MG63 (cell line): ENCODE measurements around the gene DAAM2. TPM values are rescaled to one million over a fixed set of nuclear protein-coding genes. Genes with fewer than 3 reads are reported as not detected.
A peak's percentile ranks its signal among the peaks of the same experiment; 100 is the strongest.

Experiments
- DNase-seq: peaks from one replicate; pipeline ENCODE4 v3.0.0-alpha.2; 2020
- H3K27me3 ChIP-seq: fragments of 250-450 bp; sonication (Bioruptor Pico); 2 replicates; pipeline ENCODE4 v1.5.1; 2020; ENCODE audit warnings: mild to moderate bottlenecking, moderate library complexity
- H3K36me3 ChIP-seq: fragments of 250-450 bp; sonication (Bioruptor Pico); 2 replicates; pipeline ENCODE4 v1.5.1; 2020; ENCODE audit warnings: mild to moderate bottlenecking, moderate library complexity
- H3K4me3 ChIP-seq: fragments of 250-450 bp; sonication (Bioruptor Pico); 2 replicates; pipeline ENCODE4 v1.5.1; 2020; ENCODE audit warnings: mild to moderate bottlenecking, moderate library complexity
- H3K9me3 ChIP-seq: fragments of 250-450 bp; sonication (Bioruptor Pico); 2 replicates; pipeline ENCODE4 v1.5.1; 2020; ENCODE audit warnings: mild to moderate bottlenecking, moderate library complexity
- total RNA-seq: library from RNA; depleted of rRNA; stranded (reverse); fragments of >200 nt; shearing (Covaris generic); gene quantifications from 2 replicates; pipeline ENCODE4 v1.2.3, GENCODE V29; 2014; ENCODE audit warnings: low replicate concordance

DAAM2 gene
- total RNA-seq, 1 experiment from 2014 or later, result not detected

- no peak for DNase-seq
- H3K36me3 ChIP-seq, result no peaks in the 10 kb centered on the region
- H3K4me3 ChIP-seq, result no peak overlapping the region
- no peaks in the 10 kb centered on the region for H3K9me3 ChIP-seq
- H3K27me3 ChIP-seq, result no peaks in the 10 kb centered on the region
These were observed 128.0 kb downstream of the DAAM2 start for GRCh38 chr6:39920157-39920556.

DNA sequence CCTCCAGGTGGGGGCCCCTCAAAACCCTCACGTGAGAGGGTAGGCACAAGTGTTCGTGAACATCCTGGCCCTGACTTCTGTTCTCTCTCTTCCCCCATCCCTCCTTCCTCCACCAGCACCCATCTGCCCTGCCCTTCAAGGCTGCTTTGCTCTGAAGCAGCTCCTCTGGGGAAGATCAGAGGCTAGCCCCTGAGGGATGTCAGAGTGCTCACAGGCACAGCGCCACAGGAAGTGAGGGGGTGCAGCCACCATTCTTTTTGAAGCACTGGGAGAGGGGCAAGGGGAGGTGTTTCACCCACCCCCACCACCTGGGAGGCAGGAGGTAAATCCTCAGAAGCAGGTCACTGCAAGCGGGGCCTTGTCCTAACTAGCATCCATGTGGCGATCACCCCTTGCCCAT lies 130.6 kb downstream of the DAAM2 start:
- H3K9me3 ChIP-seq, result no peaks in the 10 kb centered on the region
- DNase-seq, result no peak
- no peaks in the 10 kb centered on the region for H3K27me3 ChIP-seq
- H3K36me3 ChIP-seq, result no peaks in the 10 kb centered on the region
- no peak overlapping the region for H3K4me3 ChIP-seq

- no peak for DNase-seq
- H3K9me3 ChIP-seq, result no peaks in the 10 kb centered on the region
- no peaks in the 10 kb centered on the region for H3K36me3 ChIP-seq
- no peaks in the 10 kb centered on the region for H3K27me3 ChIP-seq
- no peak overlapping the region for H3K4me3 ChIP-seq
These were observed 131.2 kb downstream of the DAAM2 start for GRCh38 chr6:39923394-39923793.

DNA sequence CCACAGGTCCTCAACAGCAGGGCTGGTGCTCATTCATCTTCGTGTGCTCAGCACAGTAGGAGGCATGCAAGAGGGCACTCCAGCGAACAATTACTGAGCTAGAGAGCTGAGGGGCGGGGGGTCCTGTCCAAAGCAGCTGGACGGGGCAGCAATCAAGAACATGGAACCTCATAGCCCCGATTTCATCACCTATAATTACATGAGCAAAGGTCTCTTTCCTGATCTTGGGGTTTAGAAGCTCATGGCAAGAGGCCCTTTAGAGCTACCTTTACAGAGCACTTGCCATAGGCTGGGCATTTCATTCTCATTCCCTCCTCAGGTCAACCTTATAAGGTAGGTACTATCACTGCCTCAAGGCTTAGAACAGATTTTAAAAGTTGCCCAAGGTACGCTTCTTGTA lies 131.7 kb downstream of the DAAM2 start:
- Histone ChIP-seq H3K9me3 (no peaks in the 10 kb centered on the region), H3K4me3 (no peak overlapping the region), H3K36me3 (no peaks in the 10 kb centered on the region), H3K27me3 (no peaks in the 10 kb centered on the region)
- no peak for DNase-seq

- DNase-seq, result no peak
- H3K9me3 ChIP-seq, result no peaks in the 10 kb centered on the region
- H3K27me3 ChIP-seq, result no peaks in the 10 kb centered on the region
- no peak overlapping the region for H3K4me3 ChIP-seq
- no peaks in the 10 kb centered on the region for H3K36me3 ChIP-seq
These were observed 132.1 kb downstream of the DAAM2 start for GRCh38 chr6:39924283-39924682.

DNA sequence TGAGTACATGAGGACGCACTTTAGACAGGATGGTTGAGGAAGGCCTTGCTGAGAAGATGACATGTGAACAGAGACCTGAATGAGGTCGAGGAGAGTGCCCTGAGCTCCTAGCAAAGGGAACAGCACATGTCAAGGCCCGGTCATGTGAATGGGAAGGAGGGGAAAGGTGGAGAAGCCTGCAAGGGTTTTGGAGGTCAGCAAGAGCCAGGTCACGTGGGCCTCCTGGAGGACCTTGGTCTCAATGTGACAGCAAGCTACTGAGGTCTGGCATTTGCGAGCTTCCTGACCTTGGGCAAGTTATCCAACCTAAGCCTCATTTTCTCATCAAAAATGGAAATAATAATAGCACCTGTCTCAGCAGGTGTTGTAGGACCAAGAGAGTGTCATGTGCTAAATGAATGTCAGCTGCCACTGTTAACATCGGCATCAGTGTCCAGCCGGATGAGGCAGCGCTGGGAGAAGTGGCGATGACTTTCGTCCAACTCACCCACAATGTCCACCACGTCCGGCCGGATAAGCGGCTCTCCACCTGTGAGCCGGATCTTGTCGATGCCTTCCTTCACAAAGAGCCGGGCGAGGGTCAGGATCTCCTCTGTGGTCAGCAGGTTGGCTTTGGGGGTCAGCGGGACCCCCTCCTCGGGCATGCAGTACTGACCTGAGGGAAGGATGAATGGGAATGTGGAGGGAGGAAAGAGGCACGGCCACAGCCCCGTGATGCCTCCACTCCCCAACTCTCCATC lies 133.2 kb downstream of the DAAM2 start:
- Histone ChIP-seq H3K4me3 (no peak overlapping the region), H3K36me3 (no peaks in the 10 kb centered on the region), H3K9me3 (no peaks in the 10 kb centered on the region), H3K27me3 (no peaks in the 10 kb centered on the region)
- no peak for DNase-seq

DNA sequence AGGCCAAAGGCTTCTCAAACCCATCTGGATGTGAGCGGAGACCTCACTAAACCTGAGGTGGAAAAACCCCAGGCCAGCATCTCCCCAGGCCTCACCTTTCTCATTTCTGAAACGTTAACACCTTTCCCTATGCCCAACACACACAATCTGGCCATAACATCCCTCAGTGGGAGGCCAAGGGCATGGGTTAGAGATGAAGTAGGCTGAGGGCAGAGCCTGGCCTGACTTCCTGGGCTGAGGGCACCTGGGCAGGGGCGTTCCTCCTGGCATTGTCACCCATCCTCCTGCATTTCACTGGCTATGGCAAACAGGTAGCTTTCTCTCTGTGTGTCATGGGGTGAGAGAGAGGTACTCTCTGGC lies 133.7 kb downstream of the DAAM2 start:
- Histone ChIP-seq H3K27me3 (no peaks in the 10 kb centered on the region), H3K9me3 (no peaks in the 10 kb centered on the region), H3K36me3 (no peaks in the 10 kb centered on the region), H3K4me3 (no peak overlapping the region)
- no peak for DNase-seq

- H3K4me3 ChIP-seq, result no peak overlapping the region
- H3K9me3 ChIP-seq, result no peaks in the 10 kb centered on the region
- DNase-seq, result no peak
- no peaks in the 10 kb centered on the region for H3K27me3 ChIP-seq
- H3K36me3 ChIP-seq, result no peaks in the 10 kb centered on the region
These were observed 134.5 kb downstream of the DAAM2 start for GRCh38 chr6:39926668-39927067.

- Histone ChIP-seq H3K27me3 (no peaks in the 10 kb centered on the region), H3K36me3 (no peaks in the 10 kb centered on the region), H3K9me3 (no peaks in the 10 kb centered on the region), H3K4me3 (no peak overlapping the region)
- DNase-seq, result peak; percentile 28
These were observed 135.0 kb downstream of the DAAM2 start for GRCh38 chr6:39927159-39927558.

- Histone ChIP-seq H3K9me3 (no peaks in the 10 kb centered on the region), H3K27me3 (no peaks in the 10 kb centered on the region), H3K36me3 (no peaks in the 10 kb centered on the region), H3K4me3 (no peak overlapping the region)
- no peak for DNase-seq
These were observed 137.0 kb downstream of the DAAM2 start for GRCh38 chr6:39929039-39929732.

- H3K9me3 ChIP-seq, result no peaks in the 10 kb centered on the region
- no peaks in the 10 kb centered on the region for H3K27me3 ChIP-seq
- H3K4me3 ChIP-seq, result no peak overlapping the region
- no peak for DNase-seq
- no peaks in the 10 kb centered on the region for H3K36me3 ChIP-seq
These were observed 137.7 kb downstream of the DAAM2 start for GRCh38 chr6:39929733-39930461.

GRCh38 chr6:39930540-39930939 lies 138.4 kb downstream of the DAAM2 start:
- no peaks in the 10 kb centered on the region for H3K27me3 ChIP-seq
- no peak overlapping the region for H3K4me3 ChIP-seq
- H3K36me3 ChIP-seq, result no peaks in the 10 kb centered on the region
- no peaks in the 10 kb centered on the region for H3K9me3 ChIP-seq
- DNase-seq, result no peak

- DNase-seq, result no peak
- Histone ChIP-seq H3K9me3 (no peaks in the 10 kb centered on the region), H3K36me3 (no peaks in the 10 kb centered on the region), H3K27me3 (no peaks in the 10 kb centered on the region), H3K4me3 (no peak overlapping the region)
These were observed 139.4 kb downstream of the DAAM2 start for GRCh38 chr6:39931607-39932006.

DNA sequence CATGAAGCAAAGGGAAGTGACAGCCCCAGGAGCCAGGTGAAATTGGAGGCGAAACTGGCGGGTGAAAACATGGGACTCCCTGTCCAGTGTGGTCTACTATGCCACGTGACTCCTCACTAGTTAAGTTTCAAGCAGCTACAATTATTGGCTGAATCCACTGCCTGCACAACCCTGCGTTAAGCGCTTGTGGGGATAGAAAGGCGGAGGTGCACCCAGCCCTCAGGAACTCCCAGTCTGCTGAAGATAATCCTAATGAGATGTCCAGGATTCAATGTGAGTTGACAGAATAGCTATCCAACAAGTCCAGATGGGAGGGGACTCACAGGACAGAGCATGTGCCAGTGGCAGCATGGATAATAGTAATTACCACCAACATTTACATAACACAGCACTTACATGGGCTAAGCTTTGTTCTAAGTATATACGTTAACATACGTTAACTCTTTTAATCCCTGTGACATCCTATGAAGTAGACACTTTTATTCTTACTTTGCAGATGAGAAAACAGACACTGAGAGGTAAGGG lies 140.3 kb downstream of the DAAM2 start:
- H3K4me3 ChIP-seq, result no peak overlapping the region
- no peaks in the 10 kb centered on the region for H3K9me3 ChIP-seq
- no peak for DNase-seq
- no peaks in the 10 kb centered on the region for H3K27me3 ChIP-seq
- no peaks in the 10 kb centered on the region for H3K36me3 ChIP-seq

DNA sequence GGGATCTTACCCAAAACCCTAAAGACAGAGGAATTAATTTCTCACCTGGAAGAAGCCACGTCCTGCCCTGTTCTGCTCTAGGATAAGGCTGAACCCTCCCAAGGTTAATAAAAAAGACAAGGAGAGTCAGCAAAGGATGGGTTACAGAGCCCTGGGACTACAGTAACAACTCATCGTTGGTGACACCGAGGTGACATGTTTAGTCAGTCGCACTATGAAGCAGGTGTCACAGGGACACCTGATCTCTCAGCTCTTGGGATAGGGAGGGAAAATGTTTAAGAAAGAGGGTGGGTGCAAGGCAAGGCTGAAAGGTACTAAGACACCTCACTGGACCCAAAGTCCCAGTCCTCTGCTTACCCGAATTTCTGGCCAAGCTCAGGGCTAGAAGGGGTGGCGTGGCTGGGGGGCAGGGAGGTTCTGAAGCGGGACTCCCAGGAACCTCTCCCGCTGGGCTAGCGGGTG lies 141.5 kb downstream of the DAAM2 start:
- Histone ChIP-seq H3K27me3 (no peaks in the 10 kb centered on the region), H3K36me3 (no peaks in the 10 kb centered on the region), H3K9me3 (no peaks in the 10 kb centered on the region), H3K4me3 (peak overlapping the region; percentile 59)
- no peak for DNase-seq

- Histone ChIP-seq H3K27me3 (no peaks in the 10 kb centered on the region), H3K36me3 (no peaks in the 10 kb centered on the region), H3K9me3 (no peaks in the 10 kb centered on the region), H3K4me3 (peak within 1 kb of the TSS; percentile 59)
- peak; percentile 74 for DNase-seq
These were observed 142.1 kb downstream of the DAAM2 start, which contains the start of gene MOCS1 for GRCh38 chr6:39934131-39934757. TSS of gene MOCS1 (minus strand) at chr6:39934462. CDS start at chr6:39934417, 45 bp downstream.

- Histone ChIP-seq H3K9me3 (no peaks in the 10 kb centered on the region), H3K4me3 (no peak overlapping the region), H3K27me3 (no peaks in the 10 kb centered on the region), H3K36me3 (no peaks in the 10 kb centered on the region)
- no peak for DNase-seq
These were observed 143.1 kb downstream of the DAAM2 start for GRCh38 chr6:39935241-39935640.
